Activated CD4-positive, alpha-beta T cell treated with anti-CD3 and anti-CD28 coated beads for 1 hour (primary cell): ENCODE results near the gene TNS1.

Source experiments
- DNase-seq: peaks from one replicate; pipeline ENCODE4 v3.0.0-alpha.2; 2020

The TNS1 gene

DNA sequence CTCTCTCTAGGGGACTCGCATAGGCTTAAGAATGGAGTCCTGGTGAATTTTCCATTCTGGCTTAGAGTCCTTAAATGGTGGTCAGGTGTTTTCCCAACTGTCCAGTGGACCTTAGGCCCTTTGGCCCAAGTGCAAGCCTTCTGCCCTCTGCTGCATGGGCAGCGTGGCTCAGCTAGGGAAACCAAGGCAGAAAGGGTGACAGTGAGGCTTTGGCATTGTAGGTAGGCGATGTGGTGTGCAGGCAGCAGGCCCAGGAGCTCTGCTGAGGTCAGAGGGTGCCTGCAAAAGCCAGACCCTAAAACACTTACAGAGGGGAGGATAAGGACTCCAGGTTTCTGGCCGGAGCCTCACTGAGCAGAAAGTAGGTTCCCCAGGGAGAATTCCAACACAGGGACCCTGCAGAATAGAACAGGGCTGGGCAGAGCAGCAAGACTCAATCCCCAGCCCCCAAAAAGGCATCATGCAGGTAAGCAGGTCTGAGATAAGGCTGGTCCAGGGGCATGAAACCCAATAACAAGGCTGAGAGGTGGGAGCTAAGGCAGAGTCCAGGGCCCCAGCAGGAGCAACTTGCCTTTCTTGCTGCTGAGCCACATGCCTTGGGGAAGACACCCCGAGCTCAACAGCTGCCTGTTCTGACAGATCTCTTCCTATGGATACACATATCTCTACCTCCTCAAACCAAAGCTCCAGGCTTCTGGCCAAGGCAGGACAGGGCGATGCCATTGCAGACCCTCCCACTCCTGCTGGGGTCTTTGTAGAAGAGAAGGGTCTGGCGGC, 199.7 kb downstream of the TNS1 start:
- no peak for DNase-seq

DNA sequence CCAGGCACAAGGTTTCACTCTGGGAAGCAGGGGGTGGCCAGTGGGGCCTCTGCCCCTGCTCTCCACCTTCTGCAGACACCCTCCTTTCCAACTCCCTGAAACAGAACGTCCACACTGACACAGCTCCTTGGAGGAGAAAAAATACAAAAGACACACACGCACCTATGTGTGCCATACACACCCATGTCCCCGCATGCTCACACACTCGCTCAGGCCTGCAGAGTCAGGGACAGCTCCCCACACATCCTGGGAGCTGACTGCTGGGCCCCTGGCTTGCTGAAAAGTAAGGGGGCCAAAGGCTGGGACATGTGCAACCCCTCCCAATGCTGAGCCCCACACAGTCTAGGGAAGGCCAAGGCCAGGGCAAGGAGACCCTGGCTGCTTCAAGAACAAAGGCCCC, 200.5 kb downstream of the TNS1 start:
- DNase-seq, result no peak

DNA sequence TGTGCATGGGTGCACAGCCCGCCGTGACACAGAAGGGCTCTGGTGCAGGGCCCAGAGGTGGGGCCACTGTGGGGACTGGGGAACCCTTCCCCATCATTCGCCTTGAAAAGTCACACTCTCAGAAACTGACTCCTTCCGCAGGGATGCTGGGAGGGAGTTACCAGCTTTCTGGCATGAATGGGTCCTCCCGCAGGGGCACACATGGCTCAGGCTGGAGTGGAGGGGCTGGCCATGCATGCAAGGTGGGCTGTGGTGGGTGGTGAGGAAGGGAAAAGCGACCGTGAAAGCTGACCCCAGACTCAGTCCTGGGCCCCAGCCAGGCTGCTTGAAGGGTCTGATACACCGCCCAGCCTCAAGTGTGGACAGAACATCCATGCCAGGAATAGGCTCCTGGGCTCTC, 201.1 kb downstream of the TNS1 start:
- no peak for DNase-seq

DNA sequence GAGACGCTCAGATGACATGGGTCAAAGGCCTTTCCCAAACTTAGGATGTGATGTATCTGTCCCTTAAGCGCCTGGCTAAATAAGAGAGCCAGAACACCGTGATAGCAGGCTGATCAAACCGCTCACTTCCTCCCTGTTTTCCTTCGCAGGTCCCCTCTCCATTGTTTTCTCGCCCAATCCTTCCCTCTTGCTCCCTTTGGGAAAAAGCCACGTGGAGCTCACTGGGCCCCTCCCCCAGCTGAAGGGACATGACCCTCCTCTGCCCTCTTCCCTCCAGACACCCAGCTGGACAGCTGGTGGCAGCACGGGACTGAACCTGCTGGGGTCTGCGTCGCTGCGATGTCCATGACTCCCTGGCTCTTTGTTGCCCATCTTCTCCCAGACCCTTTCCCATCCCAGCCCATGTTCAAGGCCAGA, 201.7 kb downstream of the TNS1 start:
- DNase-seq, result no peak

DNA sequence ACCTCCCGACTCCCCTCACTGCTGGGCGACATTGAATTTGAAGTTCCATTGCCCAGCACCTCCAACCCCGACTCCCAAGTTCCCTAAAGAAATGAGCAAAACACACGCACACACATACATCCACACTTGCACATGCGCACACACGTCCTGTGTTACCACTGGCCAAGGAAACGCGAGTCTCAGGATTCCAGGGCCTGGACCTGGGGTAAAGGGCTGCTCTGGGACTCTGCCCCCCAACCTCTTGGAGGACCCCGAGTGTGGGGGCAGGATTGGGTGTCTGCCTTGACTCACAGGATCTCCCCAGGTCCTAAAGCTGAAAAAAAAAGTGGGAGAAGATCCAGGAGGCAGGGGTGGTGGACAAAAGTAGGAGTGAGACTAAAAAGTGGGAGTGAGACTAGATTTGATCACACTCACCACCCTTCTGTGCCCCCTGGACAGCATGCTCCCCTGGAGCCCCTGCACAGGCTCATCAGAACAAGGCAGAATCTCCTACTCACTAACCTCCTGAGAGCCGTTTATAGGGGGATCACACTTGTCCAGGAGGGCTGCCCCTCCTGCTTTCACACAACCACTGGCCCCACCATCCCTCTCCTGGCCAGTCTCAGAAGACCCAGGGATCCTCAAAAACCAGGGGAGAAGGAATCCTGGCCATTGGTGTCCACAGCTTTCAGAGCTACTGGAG, 202.2 kb downstream of the TNS1 start:
- DNase-seq, result no peak

DNA sequence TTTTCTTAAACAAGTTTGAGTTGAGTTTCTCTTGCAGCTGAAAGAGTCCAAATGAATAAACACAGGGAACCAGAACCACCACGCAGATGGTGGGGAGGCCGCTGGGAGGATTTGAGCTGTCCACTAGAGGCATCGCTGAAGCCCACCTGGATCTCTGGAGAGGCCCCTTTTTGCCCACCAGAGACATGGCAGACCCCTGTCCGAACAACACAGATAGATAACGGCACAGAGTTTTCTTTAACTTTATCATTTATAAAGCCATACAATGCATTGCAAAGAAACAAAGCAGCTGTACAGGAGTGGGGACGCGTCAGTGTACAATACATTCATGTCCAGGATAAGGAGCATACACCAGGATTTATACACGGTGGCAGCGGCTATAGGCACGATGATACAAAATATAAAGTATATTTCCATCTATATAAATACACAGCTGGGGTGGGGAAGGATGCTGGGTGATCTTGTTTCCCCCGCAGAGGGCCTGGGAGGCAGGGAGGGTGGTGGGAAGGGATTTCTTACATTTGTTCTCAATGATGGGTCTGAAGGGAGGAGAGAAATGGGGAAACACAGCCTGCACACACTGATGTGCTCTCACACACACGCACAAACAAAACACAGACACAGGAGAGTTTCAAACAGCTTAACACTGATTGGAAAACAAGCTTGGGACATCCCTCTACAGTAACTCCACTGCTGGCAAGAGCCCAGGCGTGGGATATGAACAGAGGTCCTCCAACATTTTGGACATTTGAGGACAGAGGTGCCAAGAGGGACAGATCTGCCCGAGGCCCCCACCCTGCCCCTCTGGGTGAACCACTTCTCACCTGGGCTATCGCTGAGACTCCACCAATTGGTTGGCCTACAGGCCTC, 203.0 kb downstream of the TNS1 start:
- no peak for DNase-seq

DNA sequence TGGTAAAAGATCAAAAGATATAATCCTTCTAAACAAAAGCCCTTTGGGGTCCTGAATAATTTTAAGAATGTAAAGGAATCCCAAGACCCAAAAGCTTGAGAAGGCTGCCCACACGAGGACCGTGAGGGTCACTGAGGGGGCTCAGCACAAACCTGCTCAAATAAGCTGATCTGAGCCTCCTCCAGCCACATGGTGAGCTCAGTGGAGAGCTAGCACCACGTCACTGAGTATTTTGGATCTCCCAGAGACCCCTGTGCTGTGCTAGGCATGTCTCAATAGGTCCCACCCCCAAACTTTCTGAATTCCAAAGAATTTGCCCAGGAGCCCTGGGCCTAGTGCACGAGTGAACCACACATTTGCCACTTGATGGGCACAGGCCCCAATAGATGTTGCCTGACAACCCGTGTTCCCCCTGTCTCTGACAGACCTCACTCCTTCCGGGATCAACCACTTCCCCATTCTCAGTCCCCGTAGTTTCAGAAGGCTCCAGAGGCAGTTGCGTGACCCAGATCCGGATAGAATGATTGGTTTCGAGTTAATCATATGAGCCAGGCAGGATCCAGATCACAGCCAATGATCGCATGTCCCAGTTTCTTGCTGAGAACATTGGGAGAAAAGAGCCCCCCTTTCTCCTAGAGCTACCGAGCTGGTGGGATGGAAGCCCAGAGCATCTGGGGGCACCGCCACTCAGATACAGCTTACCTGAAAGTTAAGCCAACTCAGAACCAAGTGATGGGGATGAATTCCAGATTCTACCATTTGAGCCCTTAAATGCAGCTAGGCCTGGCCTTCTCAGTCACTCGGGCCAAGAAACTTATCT, 203.8 kb downstream of the TNS1 start:
- DNase-seq, result no peak

DNA sequence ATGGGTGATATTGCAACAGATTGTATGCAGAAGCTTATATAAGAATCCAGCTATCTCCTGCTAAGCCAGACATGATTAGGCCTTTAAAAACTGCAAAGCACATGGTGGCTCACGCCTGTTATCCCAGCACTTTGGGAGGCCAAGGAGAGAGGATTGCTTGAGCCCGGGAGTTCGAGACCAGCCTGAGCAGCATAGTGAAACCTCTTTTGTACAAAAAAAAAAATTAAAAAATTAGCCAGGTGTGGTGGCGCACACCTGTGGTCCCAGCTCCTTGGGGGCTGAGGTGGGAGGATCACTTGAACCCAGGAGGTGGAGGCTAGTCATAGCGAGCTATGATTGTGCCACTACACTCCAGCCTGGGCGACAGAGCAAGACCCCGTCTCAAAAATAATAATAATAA, 204.6 kb downstream of the TNS1 start:
- no peak for DNase-seq

DNA sequence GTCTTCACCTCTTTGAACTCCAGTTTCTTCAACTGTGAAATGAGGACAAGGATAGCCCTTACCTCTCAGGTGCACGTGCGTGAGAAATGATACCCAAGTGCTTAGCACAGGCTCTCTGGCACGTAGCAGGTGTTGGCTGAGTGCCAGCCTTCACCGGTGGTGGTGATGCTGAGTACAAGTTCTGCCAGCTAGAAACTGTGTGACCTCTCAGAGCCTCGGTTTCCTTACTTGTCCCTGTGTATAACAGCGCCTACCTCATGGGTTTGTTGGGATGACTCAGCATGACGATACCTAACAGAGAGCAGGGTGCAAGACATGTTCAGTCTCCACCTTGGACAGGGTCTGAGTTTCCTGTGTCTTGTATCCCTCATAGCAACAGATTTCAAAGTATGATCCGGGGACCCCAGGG, 205.1 kb downstream of the TNS1 start:
- peak; percentile 0 for DNase-seq

DNA sequence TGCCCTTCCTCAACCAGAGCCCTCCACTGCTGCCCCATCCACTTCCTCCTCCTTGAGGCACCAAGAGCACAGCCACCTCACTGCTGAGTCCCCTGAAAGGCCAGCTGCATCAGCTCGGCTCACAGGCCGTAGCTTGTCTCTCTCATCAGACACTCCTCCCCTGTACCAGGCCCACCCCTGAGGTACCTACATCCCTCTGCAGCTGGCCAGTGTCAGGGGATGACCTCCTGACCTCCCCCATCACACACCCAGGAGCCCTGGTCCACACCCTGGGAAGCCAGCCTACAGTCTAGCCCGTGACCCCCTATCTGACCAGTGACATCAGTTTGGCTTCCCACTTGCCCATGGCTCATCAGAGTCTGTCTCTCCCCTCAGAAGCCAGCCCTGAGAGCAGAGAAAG, 205.6 kb downstream of the TNS1 start:
- DNase-seq, result no peak

DNA sequence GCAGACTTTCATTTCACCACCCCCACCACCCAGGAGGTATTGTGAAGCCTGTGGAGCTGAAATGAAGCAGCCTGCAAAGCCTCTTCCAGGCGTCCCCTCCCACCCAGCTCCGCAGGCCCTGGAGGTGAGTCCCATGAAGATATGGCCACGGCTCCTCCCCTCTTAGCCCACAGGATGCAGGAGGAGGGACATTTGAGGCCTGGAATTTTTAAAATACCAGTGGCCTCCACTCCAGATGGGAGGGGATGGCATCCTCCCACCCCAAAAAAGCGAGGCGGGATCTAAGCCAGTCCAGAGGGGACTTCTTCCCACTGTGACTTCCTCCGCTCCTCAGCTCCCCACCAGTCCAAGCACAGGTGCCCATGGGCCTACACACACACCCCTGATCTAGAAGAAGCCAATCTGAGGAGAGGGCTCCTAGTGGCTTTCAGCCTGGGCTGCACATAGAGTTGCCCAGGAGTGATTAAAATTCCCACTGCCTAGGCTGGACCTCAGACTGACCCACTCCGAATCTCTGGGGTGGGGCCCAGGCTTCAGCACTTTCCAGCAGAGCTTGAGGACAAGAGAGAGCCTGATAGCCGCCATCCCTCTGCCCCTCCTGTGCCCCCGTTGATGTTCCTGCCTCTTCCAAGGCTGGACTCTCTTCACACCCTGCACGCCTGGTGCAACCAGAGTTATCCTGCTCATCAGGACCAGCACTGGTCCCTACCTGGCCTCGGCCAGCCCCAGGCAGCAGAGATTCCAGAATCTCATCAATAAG, 206.9 kb downstream of the TNS1 start:
- no peak for DNase-seq

DNA sequence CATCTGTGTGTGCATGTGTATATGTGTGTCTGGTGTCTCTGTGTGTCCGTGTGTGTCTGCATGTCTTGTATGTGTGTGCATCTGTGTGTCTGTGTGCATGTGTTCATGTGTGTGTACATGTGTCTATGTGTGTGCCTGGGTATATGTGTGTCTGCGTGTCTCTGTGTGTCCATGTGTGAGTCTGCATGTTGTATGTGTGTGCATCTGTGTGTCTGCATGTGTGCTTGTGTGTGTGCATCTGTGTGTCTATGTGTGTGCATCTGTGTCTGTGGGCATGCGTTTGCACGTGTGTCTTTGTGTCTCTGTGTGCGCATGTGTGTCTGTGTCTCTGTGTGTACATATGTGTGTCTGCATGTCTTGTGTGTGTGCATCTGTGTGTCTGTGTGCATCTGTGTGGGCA, 207.7 kb downstream of the TNS1 start:
- no peak for DNase-seq

DNA sequence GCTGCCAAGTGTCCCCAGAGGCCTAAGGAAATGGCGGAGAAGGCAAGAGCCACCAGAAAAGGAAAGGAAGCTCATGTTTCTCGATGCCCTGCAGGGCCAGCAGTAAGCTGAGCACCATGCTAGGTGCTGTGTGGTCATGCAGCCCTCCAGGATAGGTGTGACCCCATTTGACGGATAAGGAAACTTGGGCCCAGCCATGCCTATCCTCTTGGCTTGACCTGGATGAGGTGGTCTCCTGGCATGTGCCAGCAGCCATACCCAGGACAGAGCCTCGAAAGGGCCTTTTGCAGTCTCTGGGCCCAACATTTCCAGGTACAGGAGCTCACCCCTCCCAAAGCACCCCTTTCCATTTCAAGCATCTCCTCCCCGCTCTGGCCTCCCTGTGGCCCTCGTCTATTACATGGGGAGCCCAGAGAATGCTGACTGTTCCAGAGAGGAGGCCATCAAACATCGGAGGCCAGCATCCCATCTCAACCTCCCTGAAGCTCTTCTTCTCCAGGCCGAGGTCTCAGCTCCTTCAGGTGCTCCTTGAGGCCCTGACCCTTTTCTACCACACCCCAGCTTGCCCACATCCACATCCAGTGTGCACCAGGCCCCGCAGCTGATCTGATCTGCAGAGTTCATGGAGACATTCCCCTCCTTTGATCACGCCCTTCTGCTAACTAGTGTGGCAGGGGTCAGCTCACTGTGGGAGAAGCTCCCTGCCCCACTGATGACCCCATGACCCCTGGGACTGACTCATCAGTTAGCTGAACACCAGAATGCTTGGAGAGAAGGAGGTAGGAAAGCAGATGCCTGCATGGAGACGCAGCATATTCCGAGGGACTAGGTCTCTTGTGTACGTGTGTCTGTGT, 208.4 kb downstream of the TNS1 start:
- DNase-seq, result no peak

DNA sequence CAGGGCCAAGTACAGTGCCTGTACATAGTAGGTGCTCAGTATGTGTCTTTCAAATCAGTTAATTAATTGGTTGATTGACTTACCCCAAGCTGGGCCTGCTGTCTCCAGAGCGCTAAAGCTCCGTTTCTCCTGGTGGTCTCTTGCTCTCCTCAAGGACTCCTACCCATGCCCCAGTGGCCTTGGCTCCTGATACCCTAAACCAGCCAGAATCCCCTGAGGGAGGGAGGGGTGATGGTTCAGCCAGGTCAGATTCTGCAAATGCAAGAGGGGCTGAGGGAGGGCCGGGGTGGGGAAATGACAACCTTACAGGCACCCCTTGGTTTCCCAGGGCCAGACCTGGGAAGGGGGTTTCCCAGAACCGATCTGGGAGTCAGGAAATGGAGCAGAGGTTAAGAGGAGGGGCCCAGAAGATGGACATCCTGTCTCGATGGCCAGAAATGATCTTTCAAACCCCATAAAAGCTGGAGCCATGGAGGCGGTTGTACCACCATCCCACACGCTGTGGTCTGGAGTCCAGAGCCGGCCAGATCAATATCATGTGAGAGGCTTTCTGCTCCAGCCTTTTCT, 209.1 kb downstream of the TNS1 start:
- DNase-seq, result no peak

DNA sequence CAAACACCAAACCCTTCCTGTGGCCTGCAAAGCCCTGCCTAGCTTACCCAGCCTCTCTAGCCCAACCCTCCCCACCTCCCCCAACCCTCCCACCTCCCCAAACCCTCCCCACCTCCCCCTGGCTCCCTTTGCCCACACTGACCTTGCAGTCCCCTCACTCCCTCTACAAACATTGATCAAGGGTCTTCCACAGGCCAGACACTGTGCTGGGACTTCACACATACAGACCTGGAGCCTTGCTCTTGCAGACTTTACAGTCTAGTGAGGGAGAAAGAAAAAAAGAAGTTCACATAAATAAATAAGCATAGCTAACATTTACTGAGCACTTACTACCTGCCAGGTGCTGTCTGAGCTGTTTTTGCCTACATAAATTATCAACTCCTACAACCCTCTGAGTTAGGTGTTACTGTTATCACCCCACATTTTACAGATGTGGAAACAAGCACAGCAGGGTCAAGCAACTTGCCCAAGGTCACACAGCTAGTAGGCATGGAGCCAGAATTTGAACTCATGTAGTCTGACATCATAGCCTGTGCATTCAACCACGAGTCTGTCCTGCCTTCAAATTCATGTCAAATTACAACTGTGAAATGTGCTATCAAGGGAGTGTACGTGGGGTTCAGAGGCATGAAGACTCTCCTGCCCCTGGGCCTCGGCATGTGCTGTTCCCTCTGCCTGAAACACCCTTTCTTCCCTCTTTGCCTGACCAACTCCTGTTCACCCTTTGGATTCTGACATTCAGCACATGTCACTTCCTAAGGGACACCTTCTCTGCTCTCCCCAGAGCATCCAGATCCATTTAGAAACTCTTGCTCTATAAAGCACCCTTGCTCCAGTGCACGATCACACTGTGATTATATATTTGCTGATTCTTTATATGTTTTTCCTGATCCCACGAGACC, 209.9 kb downstream of the TNS1 start:
- no peak for DNase-seq

DNA sequence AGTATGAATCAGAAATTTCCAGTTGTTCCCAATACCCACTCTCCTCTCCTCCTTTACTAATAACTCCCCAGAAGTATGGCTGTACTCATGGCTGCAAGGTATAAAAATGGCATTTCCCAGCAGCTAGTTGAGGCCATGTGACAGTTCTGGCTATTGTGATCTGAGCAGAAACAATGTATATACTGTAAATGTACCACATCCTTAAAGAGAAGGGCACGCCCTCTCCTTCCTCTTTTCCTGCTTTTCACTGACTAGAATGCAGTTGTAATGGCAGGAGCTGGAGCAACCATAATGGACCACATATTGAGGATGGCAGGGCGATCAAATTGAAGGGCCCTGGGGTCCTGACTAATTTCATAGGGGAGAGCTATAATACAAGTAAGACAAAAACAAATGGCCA, 211.2 kb downstream of the TNS1 start:
- no peak for DNase-seq

DNA sequence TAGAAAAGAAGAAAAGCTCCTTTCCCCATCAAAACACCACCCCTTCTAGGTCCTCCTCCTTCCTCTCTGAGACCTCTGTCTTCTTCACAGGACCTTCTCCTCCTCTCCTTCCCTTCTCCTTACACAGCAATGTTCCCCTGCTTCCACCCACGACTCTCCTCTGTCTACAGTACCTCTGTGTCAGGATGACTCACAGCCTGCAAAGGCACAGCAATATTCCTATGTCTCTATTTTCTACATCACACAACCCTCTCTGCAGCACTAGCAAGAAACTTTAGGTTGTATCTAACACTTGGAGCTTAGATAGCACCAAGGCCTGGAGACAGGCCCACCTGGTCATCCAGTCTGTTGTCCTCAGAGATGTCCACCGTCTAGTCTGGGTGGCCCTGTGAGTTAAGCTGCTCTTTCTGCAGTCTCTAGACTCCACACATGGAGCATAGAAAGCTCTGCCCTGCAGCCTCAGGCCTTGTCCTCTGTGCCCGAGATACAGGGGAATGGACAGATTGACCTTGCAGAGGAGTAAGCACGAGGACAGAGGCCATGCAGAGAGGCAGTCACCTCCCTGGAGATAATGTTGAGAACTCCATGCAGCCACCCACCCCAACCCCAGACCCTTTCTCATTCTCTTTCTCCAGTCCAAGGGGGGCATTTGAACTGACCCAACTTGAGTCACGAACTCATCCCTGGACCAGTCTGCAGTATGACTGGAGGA, 212.0 kb downstream of the TNS1 start:
- no peak for DNase-seq

DNA sequence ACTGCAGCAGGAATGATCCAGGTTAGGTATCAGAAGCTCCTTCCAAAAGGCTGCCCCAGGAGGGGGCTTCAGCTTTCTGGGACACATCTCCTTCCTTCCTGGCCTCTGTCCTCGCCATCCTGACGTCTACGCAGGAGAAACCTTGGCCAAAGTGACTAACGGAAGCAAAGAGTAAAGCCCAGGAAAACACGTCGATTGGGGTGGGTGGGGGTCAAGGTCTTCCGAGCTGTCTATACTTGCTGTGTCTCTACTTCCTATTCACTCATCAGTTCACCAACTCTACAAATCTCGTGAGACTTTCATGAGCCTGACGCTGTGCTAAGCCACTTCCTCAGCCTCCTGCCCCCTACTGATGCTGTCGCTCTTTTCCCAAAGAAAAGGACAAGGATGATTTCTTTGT, 212.6 kb downstream of the TNS1 start:
- DNase-seq, result no peak

DNA sequence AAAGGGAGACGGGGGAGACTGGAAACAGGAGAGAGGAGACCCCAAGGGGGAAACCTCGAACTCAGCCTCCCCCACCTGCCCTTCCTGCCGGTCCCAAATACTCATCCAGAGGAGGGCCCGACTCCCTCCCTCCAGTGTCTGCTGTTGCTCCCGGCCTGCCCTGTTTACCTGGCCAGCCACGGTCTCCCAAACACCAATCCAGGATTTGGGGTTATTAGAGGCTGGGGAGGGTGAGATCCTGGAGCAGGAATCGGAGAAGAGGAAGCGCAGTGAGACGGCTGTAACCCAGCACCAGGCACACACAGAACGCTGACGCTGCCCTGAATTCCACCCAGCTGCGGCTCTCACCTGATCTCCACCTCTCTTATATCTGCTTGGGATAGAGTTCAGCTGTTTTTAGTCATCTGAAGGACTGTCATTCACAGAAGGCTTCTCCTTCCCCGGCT, 213.0 kb downstream of the TNS1 start:
- DNase-seq, result no peak
